AG04449 (cell line): ENCODE results near the gene ACO2.

Experiments
- CTCF ChIA-PET: fragments of 350-600 bp; formaldehyde crosslinking; extraction: SDS; loops from one replicate; lab custom pipeline; 2021; ENCODE audit warnings: antibody characterized with exemption; lab: Yijun Ruan, JAX
- POLR2A ChIA-PET: fragments of 400-600, 350-600 bp; formaldehyde crosslinking; extraction: SDS; loops from one replicate; lab custom pipeline; 2020; ENCODE audit warnings: antibody characterized with exemption, inconsistent platforms; lab: Yijun Ruan, JAX
- DNase-seq: peaks from one replicate; pipeline ENCODE4 v3.0.0-alpha.2; 2010; ENCODE audit warnings: low read depth, low spot score
- H3K4me3 ChIP-seq: 2 replicates; pipeline ENCODE4 v1.5.1; 2011; ENCODE audit warnings: low read depth, mild to moderate bottlenecking, control low read depth, low read length
- CTCF ChIP-seq: IDR thresholded peaks from one replicate; pipeline ENCODE4 v1.5.1; 2011; ENCODE audit warnings: mild to moderate bottlenecking, moderate library complexity, low read length, control low read depth, inconsistent platforms; ENCODE audit not compliant: insufficient read depth; ENCODE audit errors: missing control alignments

Gene ACO2

GRCh38 chr22:41578114-41578513, 109.2 kb downstream of the ACO2 start:
- ChIA-PET CTCF (interaction anchor here (0.9 to 3.7 kb wide), 6 partner anchors 10 to 32 kb away, joined by 3 to 12 read pairs (median 4); no protein-coding TSS in a partner anchor), POLR2A (no interaction called here)
- DNase-seq = no peak
- TF ChIP-seq CTCF = no peak
- H3K4me3 ChIP-seq = no peak overlapping the region
